HEK293 (cell line): Measurements from ENCODE around the gene TRAK1.

Source experiments
- CTCF ChIA-PET: fragments of 350-600 bp; formaldehyde crosslinking; extraction: SDS; loops from one replicate; lab custom pipeline; 2021; ENCODE audit warnings: antibody characterized with exemption; lab: Yijun Ruan, JAX
- POLR2A ChIA-PET: fragments of 300-600 bp; formaldehyde crosslinking; extraction: SDS; loops from one replicate; lab custom pipeline; 2020; ENCODE audit warnings: antibody characterized with exemption, inconsistent platforms; lab: Yijun Ruan, JAX
- H3K27ac ChIP-seq: fragments of 200-500 bp; sonication (Bioruptor generic); 2 replicates; pipeline ENCODE4 v1.5.1; 2014; ENCODE audit warnings: low read depth, low read length, control low read depth, inconsistent platforms; ENCODE audit errors: extremely low read depth
- H3K36me3 ChIP-seq, 2 experiments: fragments of 200-500 bp in 1 of 2; sonication (Bioruptor generic) in 1 of 2; 1 replicate in 1 of 2; 2 replicates in 1 of 2; pipeline ENCODE4 v1.5.1; 2014 to 2017; ENCODE audit warnings: inconsistent platforms in 2 of 2, low read length in 2 of 2; ENCODE audit not compliant: control insufficient read depth in 2 of 2, insufficient read depth in 1 of 2
- H3K4me1 ChIP-seq: fragments of 200-500 bp; sonication (Bioruptor generic); 2 replicates; pipeline ENCODE4 v1.5.1; 2014; ENCODE audit warnings: mild to moderate bottlenecking, low read length, inconsistent platforms; ENCODE audit not compliant: control insufficient read depth, insufficient read depth
- H3K4me3 ChIP-seq: 2 replicates; pipeline ENCODE4 v1.5.1; 2011; ENCODE audit warnings: low read depth, mild to moderate bottlenecking, control low read depth, low read length, moderate library complexity
- H3K9me3 ChIP-seq: fragments of 200-500 bp; sonication (Bioruptor generic); 2 replicates; pipeline ENCODE4 v1.5.1; 2014; ENCODE audit warnings: low read depth, low read length, inconsistent platforms; ENCODE audit not compliant: control insufficient read depth, insufficient read depth
- ELK4 ChIP-seq: IDR thresholded peaks from 2 replicates; pipeline ENCODE4 v1.6.1; 2011; ENCODE audit warnings: mild to moderate bottlenecking, low read depth, low read length, borderline replicate concordance
- GFI1B ChIP-seq: fragments of 450-650 bp; formaldehyde crosslinking; IDR thresholded peaks from 2 replicates; pipeline ENCODE4 v1.5.1; 2016; ENCODE audit warnings: missing biosample characterization, missing genetic modification characterization
- KLF10 ChIP-seq: fragments of 450-650 bp; IDR thresholded peaks from 2 replicates; pipeline ENCODE4 v1.5.1; 2018; ENCODE audit warnings: missing biosample characterization, mild to moderate bottlenecking, missing genetic modification characterization
- KLF8 ChIP-seq: fragments of 450-650 bp; formaldehyde crosslinking; IDR thresholded peaks from 2 replicates; pipeline ENCODE4 v1.5.1; 2016; ENCODE audit warnings: missing biosample characterization, missing genetic modification characterization
- PRDM1 ChIP-seq: fragments of 450-650 bp; formaldehyde crosslinking; IDR thresholded peaks from 2 replicates; pipeline ENCODE4; 2016; ENCODE audit warnings: missing biosample characterization, missing genetic modification characterization
- PRDM10 ChIP-seq: fragments of 450-650 bp; formaldehyde crosslinking; IDR thresholded peaks from 2 replicates; pipeline ENCODE4 v1.5.1; 2016; ENCODE audit warnings: missing biosample characterization, missing genetic modification characterization
- YY2 ChIP-seq: fragments of 450-650 bp; formaldehyde crosslinking; IDR thresholded peaks from 2 replicates; pipeline ENCODE4 v1.5.1; 2016; ENCODE audit warnings: missing biosample characterization, missing genetic modification characterization
- ZBTB44 ChIP-seq: fragments of 450-650 bp; IDR thresholded peaks from 2 replicates; pipeline ENCODE4 v1.5.1; 2018; ENCODE audit warnings: missing biosample characterization, mild to moderate bottlenecking, missing genetic modification characterization
- ZBTB48 ChIP-seq: fragments of 450-650 bp; formaldehyde crosslinking; IDR thresholded peaks from 2 replicates; pipeline ENCODE4 v1.5.1; 2016; ENCODE audit warnings: missing biosample characterization, missing genetic modification characterization
- ZFHX2 ChIP-seq: fragments of 450-650 bp; formaldehyde crosslinking; conservative IDR thresholded peaks from 2 replicates; pipeline ENCODE4 v1.5.1; 2016; ENCODE audit warnings: missing biosample characterization, missing genetic modification characterization
- ZFP37 ChIP-seq: fragments of 450-650 bp; formaldehyde crosslinking; IDR thresholded peaks from 2 replicates; pipeline ENCODE4 v1.5.1; 2016; ENCODE audit warnings: missing biosample characterization, missing genetic modification characterization
- ZNF174 ChIP-seq: fragments of 450-650 bp; formaldehyde crosslinking; IDR thresholded peaks from 2 replicates; pipeline ENCODE4 v1.5.0; 2017; ENCODE audit warnings: missing biosample characterization, mild to moderate bottlenecking, missing genetic modification characterization
- ZNF18 ChIP-seq: fragments of 450-650 bp; formaldehyde crosslinking; IDR thresholded peaks from 2 replicates; pipeline ENCODE4 v1.5.1; 2016; ENCODE audit warnings: missing biosample characterization, missing genetic modification characterization
- ZNF184 ChIP-seq: fragments of 450-650 bp; IDR thresholded peaks from 2 replicates; pipeline ENCODE4 v1.5.1; 2018; ENCODE audit warnings: missing biosample characterization, mild to moderate bottlenecking, missing genetic modification characterization
- ZNF24 ChIP-seq: fragments of 450-650 bp; formaldehyde crosslinking; IDR thresholded peaks from 2 replicates; pipeline ENCODE4 v1.5.1; 2016; ENCODE audit warnings: missing biosample characterization, missing genetic modification characterization
- ZNF433 ChIP-seq: fragments of 450-650 bp; formaldehyde crosslinking; IDR thresholded peaks from 2 replicates; pipeline ENCODE4 v1.5.1; 2016; ENCODE audit warnings: missing biosample characterization, missing genetic modification characterization, low read depth
- ZNF48 ChIP-seq: fragments of 450-650 bp; formaldehyde crosslinking; IDR thresholded peaks from 2 replicates; pipeline ENCODE4 v1.5.1; 2016; ENCODE audit warnings: missing biosample characterization, missing genetic modification characterization
- ZNF530 ChIP-seq: fragments of 450-650 bp; formaldehyde crosslinking; IDR thresholded peaks from 2 replicates; pipeline ENCODE4 v1.5.1; 2016; ENCODE audit warnings: low read depth, missing biosample characterization, missing genetic modification characterization
- ZNF776 ChIP-seq: fragments of 450-650 bp; formaldehyde crosslinking; IDR thresholded peaks from 2 replicates; pipeline ENCODE4 v1.5.0; 2017; ENCODE audit warnings: missing biosample characterization, missing genetic modification characterization, borderline replicate concordance

Gene TRAK1

GRCh38 chr3:42265059-42265991 is 174.2 kb downstream of the TRAK1 start (continued):
- no peak for TF ChIP-seq PRDM10 (tag by site-specific recombination)
- TF ChIP-seq ZNF776 (tag by site-specific recombination): no peak
- TF ChIP-seq ZNF18 (tag by site-specific recombination): no peak

- Histone ChIP-seq H3K27ac (no peak within 1 kb of the TSS), H3K4me3 (no peak within 1 kb of the TSS), H3K4me1 (no peaks in the 10 kb centered on the region), H3K36me3 (no peaks in the 10 kb centered on the region), H3K9me3 (no peaks in the 10 kb centered on the region)
- POLR2A ChIA-PET: no interaction called here
- CTCF ChIA-PET: interaction anchor here (0.7 kb wide), 1 partner anchor 614 kb away, joined by 3 read pairs; no protein-coding TSS in a partner anchor
- TF ChIP-seq ZBTB48 (tag by site-specific recombination): no peak
- TF ChIP-seq GFI1B (tag by site-specific recombination): no peak
- TF ChIP-seq PRDM1 (tag by site-specific recombination): no peak
- no peak for TF ChIP-seq ELK4
- no peak for TF ChIP-seq ZNF184
- no peak for TF ChIP-seq ZNF174 (tag by site-specific recombination)
- TF ChIP-seq KLF8 (tag by site-specific recombination): no peak
- no peak for TF ChIP-seq YY2 (tag by site-specific recombination)
- TF ChIP-seq KLF10 (tag by site-specific recombination): no peak
- TF ChIP-seq ZNF24: no peak
- TF ChIP-seq ZNF433 (tag by site-specific recombination): no peak
- no peak for TF ChIP-seq ZNF530
- TF ChIP-seq ZFHX2 (tag by site-specific recombination): no peak
- no peak for TF ChIP-seq ZBTB44
- no peak for TF ChIP-seq ZFP37 (tag by site-specific recombination)
- TF ChIP-seq ZNF48 (tag by site-specific recombination): no peak
Observed at GRCh38 chr3:42266085-42266484, 174.9 kb downstream of the TRAK1 start, which contains the start of gene CCK. Gene CCK, minus strand, starts transcription at chr3:42266185. Its CDS starts 2,555 bp downstream, at chr3:42263630.
